HG02943 (cell line): ENCODE measurements around the gene MAD1L1.

Source experiments
- ATAC-seq: cut with Tn5 transposase; IDR thresholded peaks from one replicate; pipeline ENCODE4 v1.9.1; 2021; ENCODE audit warnings: mild to moderate bottlenecking, low read depth, moderate library complexity; ENCODE audit not compliant: unreplicated experiment

MAD1L1 gene

DNA sequence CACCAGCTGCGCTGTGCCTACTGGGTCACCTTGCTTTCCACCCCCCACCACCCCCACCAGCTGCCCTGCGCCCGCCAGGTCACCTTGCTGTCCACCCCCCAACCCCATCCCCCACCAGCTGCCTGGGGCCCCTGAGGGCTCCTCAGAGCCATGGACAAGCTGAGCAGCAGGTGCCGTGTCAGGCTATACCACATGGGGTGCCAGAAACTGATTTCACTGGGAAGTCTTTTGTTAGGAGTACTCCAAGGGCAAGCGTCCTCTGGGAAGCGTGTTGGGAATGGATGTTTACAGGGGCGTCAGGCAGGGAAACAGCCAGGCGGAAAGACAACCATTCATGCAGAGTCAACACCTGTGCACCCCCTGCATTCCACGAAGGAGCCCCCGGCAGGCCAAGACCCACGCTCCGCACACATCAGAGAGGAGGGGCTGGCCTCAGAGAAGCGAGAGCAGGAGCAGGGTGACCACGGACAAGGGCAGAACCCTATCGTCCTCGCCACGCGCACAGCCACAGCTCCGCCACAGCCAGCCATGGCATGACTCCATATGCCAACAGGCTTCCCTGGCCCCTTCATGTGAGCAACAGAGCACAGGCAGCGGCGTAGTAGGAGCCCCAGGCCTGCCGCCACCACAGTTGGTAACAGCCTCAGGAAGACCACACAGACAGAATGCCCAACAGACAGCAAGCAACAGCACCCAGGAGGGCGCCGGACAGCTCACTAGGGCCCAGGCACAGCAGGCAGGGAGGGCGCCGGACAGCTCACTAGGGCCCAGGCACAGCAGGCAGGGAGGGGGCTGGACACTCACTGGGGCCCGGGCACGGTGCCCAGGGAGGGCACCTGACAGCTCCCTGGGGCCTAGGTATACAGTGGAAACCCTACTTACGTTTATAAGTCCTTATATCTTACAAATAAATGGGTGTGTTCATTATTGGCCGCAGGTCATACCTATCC, 180.8 kb downstream of the MAD1L1 start:
- no peak for ATAC-seq

DNA sequence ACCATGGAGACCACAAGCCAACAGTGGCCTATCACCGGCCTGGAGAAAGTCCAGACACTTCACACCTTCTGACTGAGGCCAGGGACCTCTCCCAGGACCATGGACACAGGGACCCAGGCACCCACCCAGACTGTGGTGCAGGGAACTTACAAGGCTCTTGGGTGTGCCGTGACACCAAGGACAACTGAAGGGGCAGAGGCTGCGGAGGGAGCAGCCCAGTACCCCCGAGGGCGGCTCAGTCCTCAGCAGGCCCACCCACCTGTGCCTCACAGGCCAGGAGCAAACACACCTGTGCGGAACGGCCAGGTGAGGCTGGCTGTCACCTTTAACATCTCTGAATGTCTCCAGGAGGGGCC, 182.3 kb downstream of the MAD1L1 start:
- ATAC-seq = no peak

DNA sequence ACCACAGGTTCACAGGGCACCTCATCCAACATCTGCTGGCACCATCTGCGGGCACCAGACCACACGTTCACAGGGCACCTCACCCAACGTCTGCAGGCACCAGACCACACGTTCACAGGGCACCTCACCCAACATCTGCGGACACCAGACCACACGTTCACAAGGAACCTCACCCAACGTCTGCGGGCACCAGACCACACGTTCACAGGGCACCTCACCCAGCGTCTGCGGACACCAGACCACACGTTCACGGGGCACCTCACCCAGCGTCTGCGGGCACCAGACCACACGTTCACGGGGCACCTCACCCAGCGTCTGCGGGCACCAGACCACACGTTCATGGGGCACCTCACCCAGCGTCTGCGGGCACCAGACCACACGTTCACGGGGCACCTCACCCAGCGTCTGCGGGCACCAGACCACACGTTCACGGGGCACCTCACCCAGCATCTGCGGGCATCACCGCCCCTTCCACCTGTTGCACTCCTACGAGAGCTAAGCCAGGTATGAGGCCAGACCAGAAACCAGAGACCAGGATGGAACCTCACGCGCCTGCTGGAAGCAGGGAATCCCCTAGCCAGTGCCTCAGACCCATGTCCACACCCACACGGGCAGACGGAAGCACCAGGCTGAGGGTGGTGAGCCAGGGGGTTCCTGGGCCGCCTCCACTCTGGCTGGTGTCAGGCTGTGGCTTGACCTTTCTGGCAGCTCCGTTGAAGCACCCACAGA, 182.8 kb downstream of the MAD1L1 start:
- ATAC-seq = no peak

DNA sequence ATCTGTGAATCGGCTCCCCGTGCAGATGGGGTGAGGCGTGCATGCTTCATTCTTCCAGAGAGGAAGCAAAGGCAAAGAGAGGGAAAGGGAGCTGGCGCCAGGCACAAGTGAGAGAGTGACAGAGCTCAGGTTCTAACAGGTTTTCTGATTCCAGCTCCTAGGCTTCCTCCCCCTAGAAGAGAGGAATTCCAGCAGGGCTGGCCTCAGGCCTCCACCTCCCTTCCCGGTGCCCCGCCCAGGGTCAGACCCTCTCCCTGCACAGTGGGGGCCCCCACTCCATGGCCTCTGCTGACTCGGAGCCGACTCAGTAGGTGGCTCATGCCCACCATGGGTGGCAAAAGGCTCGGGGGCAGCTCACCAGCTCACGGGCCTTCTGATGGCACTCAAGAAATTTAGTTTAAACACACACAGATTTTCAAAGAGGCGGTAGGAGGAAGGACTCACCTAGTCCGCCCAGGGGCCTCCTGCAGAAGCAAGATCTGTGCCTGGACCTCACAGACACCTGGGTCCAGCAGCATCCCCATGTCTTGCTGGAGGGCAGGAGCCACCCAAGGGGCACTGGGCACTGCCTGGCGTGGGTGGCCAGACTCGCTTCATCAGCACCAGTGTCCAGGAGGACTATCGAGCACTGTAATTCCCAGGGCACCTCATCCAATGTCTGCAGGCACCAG, 183.5 kb downstream of the MAD1L1 start:
- no peak for ATAC-seq

DNA sequence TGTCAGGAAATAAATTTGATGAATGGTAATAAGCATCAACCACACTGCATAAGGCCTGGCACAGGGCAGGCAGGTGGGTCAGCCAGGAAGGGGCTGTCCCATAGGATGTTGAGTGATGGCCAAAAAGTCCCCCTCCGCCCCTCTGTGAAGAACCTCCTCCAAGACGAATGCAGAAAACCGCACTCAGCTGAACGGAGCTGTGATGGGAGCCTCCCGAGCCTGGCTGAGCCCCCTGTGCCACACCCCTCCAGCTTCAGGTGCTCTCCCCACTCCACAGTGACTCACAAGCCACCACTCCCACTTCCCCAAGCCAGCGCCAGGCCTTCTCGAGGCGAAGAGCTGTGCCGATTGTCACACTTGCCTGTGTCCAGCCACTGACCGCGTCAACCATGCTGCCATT, 184.2 kb downstream of the MAD1L1 start:
- ATAC-seq = no peak

DNA sequence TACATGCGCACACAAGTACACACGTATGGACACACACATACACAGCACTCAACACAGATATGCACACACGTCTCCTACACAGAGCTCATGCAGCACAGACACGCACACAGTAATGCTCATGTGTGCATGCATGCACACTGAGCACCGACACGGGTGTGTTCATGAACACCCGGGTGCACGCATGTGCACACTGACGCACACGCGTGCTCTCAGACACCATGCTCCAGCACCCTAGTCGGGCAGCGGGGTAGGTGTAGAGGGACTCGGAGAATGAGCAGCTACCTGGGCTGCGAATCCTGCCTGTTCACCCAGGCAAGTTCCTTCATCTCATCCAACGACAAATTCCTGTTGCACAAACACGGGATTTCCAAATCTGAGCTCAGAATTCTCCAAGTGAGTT, 184.7 kb downstream of the MAD1L1 start:
- ATAC-seq = no peak

DNA sequence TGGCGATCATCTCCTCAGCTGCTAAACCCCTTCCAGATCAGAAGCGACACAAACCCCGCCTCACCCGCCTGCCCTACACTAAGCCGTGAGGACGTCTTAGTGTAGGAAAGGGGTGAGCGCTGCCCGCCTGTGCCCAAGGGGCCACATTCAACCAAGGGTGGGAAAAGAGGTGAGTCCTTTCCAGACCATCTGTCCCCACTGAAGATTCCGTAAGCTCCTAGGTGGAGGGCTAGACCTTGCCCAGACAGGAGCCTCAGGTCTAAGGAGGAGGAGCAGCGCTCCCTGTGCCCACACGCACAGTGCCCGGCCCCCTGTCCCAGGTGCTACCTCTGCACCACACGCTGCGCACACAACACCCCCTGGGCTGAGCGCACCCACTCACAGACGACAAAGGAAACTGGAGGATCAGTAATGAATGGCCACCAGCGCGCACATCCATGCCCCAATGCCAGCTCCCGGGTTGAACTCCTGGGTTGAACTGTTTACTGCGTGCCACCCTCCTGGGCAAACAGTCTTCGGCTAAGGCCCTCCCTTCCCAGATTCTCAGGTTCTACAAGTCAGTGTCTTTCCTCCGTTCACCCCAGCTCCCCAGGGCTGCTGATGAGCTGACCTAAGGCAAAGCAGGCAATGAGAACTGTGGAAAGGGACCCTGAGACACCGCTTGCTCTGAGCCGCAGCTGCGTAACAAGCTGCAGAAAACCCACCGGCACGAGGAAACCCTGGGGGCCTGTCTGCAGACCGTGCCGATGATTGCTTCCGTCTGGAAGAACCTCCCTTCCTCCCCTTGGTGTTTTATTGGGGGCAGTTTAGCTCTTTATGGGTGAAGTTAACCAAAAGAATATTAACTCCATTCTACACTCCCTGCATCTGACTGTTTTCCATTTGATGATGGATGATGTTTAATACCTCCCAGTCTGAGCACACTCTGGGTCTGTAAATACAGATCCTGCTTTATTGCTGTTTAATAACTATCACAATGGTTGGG, 185.9 kb downstream of the MAD1L1 start:
- no peak for ATAC-seq

DNA sequence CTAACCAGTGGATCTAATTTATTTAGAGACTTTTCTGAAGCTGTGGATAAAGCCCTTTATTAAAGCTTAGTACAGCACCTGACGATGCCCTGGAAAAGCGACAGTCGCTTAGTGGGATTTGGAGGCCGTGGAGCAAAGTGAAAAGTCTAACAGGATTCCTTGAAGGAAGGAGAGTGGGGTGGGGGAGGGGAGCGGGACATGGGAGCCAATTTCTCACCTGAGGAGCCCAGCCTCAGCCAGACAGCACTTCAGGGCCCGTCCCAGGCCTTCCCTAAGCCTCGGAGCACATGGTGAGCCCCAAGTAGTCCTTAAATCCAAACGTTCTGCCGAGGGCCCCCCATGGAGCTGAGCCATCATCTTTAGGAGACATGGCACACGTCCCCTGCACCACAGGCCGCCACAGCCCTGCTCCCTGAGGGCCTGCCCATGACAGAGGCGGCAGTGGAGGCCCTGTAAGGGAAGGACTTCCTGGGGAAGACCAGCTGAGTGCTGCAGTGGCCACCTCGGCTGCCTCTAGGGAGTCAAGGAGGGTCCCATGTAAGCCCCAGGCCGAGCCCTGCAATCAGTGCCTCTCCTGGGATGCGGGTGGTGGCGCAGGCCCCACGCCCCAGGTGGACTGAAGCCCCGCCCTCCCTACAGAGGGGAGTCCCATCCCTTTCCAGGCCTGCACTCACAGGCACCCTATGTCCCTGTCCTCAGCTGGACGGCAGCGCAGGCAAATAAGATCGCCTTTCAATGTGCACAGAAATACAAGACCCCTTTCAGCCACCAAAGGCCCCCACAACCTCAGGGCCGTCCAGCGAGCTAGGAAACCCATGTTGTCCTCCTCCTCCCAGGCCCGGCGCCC, 187.0 kb downstream of the MAD1L1 start:
- ATAC-seq = no peak

DNA sequence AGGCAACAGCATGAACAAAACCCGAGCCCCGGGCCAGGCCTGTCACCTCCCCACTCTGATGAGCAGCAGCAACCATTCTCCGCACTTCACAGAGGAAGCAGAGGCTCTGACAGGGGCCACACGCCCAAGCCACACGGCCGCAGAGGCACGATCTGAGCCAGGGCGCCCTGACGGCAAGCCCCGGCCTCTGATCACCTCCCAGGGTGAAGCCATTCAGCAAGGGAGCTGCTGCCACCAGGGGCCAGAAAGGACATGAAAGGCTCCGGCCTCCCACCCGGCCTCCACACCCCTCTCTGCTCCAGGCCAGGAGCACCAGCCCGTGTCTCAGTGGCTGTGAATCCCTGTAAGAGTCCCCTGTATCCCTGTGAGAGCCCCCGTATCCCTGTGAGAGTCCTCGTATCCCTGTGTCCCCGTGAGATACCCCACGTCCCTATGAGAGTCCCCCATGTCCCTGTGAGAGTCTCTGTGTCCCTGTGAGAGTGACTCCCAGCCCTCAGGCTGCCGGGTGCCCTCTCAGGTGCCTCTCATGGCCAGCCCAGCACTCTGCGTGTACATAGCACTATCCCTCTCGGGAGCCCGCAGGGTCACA, 187.8 kb downstream of the MAD1L1 start:
- no peak for ATAC-seq

DNA sequence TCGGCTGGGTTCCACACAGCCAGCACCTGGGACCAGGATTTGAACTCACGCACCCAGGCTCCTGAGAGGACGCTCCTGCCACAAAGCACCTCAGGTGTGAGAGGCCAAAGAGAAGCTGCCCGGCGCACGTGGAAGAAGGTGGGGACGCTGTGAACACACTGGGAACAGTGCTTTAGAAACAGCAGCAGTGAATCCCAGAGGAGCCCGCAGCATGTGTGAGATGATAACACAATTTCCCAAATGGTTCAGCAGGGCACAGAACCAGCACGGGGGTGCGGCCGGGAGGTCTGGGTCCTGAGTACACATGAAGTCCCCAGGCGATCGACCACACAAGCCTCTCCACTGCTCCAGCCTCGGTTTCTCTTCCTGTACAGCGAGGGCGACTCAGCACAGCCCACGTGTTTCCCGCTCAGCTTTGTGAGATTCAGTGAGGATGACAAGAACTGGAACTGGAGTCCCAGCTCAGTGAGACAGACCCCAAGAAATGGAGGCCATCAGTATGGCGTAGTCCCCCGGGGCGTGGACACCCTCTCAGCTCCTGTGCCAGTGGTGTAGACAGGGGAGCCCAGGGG, 188.3 kb downstream of the MAD1L1 start:
- no peak for ATAC-seq

DNA sequence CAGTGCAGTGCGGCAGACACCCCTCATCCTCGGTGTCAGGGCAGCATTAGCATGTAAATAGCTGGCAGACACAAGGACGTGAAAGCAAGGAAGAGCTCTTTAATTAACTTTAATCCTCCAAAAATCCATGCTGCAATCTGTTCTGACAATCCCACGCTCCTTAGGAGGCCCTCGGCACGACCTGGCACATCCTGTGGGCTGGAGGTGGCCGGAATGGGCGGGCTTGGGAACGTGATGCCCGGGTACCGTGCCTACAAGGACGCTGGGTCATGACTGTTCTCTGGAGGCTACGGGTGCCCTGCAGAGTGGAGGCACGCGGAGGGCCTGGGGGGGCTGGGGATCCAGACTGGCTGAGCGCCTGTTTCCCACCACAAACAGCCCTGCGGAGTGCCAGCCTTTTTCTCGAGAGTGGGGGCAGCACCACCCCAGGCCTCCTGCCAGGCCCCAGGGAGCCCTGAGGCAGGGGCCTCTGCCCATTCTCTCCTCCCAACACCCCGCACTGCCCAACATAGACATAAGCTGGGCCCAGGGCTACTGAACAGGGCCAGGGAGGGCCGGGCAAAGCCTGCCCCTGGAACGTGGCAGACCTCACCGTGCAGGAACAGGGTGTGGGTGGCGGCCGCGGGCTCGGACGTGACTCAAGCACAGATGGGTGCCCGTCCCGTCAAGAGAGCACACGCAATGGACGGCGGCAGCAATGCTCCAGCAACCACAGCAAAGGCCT, 189.3 kb downstream of the MAD1L1 start:
- ATAC-seq = no peak

DNA sequence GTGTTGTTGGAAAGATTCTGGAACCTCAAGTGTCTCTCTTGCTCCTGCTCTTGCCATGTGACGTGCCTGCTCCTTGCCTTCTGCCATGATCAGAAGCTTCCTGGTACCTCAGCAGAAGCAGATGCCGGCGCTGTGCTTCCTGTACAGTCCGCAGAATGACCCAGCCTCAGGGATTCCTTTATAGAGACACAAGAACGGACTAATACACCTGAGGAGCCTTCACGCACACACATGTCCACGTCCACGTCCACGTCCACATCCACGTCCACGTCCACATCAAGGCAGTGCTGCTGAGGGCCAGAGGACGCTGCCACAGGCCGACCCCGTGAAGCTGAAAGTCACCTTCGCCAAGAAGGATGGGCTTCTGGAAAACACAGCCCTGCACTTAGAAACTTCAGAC, 190.1 kb downstream of the MAD1L1 start:
- no peak for ATAC-seq

DNA sequence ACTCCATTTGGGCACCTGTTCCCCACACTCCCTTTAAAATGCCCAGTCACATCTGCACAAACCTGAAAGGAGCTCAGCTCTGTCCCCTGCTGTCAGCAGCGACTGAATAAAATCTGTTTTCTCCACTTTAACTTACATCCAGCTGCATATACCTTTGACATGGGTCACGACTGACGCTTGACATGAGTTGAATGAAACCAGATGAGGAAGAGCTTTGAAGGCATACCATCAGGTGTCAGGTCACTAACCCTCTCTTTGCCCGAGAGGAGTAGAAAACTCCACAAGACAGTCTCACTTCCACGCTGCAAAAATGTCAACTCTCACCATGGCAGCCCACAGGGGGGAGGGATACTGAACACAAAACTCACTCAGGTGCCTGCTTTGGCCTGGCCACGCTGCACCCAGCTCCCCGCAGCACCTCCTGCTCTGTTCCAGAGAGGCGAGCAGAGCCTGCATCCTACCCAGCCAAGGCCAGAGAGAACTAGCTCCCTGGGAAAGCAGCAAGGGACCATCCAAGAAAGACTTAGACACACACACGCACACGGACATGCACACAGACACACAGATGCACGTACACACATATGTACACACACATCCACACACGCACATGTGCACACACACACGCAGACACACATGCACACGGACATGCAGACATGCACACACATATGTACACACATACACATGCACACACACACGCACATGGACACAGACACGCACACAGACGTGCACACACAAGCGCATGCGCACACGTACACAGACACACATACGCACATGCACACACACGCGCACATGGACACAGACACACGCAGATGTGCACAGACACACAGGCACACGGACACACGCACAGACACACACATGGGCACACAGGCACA, 191.0 kb downstream of the MAD1L1 start:
- no peak for ATAC-seq

DNA sequence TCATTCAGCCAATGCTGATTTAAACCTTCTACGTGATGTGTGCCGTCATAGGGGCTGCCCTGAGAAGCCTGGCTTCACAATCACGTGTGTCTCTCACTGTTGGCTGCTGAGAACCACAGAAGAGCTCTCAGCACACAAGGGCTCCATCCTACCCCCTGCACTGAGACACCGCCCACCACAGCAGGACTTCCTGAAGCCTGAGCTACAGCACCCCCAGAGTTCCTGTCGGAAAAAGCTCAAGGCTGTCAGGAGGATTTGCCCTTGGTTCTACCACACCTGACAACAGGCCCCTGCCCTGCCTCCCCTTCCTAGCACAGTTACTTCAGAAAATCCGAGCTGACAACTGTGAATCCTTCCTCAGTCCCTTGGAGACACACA, 191.9 kb downstream of the MAD1L1 start:
- ATAC-seq = no peak

DNA sequence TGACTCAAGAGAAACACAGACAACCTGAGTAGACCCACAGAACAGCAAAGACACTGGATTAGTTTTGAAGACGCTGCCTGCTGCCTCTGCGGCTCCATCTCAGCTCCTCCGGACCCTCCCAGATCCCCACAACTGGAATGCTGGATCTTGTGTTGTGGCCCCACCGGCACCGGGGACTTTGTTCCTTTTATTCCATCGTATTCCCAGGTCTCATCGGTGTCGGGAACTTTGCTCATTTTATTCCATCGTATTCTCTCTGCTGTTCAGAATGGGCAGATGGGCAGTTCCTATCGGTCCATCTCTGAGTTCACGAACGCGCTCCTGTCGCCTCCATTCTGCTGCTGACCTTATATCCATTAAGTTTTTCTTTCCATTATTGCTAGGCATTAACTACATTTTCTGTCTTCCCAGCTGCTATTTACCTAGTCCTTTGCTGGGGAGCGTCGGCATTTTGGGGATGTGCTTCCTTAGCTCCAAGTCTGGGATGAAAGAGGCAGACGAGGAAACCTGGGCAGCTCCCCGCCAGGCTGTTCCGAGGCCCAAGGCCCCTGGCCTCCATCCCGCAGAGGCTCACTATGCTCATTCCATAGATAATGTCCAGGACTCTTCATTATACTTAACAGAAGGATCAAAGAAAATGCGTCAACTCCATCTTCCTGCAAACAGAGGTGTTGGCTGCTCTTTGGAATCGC, 192.4 kb downstream of the MAD1L1 start:
- ATAC-seq = no peak

DNA sequence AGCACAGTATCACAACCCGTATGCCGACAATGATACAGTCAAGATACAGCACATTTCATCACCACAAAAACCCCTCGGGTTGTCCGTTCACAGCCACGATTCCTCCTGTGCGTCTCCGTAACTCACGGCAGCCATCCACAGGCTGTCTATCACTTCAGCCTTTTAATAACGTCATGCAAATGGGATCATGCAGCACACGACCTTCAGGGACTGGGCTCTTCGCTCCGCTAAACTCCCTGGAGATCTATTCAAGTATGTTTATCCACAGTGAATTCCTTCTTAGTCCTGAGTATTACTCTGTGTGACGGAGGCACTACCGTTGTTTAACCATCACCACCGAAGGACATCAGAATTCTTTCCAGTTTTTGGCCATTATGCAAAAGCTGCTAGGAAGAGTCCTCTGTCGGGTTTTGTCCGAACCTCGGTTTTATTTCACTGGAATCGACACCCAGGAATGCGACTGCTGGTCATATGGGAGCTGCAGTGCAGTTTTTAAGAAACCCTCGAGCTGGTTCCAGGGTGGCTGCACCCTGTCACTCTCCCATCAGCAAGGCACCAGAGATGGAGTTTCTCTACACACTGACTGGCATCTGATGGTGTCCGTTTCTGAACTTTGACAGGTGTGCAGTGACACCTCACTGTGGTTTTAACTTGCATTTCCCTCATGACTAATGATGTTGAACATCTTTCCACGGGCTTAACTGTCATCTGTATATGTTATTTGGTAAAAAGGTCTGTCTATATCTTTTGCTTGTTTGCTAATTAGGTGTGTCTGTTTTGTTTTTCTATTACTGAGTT, 193.6 kb downstream of the MAD1L1 start:
- ATAC-seq = no peak
